Left ventricle myocardium superior (tissue), 1 donor: ENCODE data around the gene OGFRL1. TPM values are rescaled to one million over a fixed set of nuclear protein-coding genes. Genes with fewer than 3 reads are reported as not detected.
"Not testable (repeated sequence)": the region's sequence is repeated elsewhere in the genome, so short reads cannot be mapped to it uniquely, and the experiment has no call there.

Experiments
- ATAC-seq: fragments of 200-7000 bp; cut with Tn5 transposase; one replicate; pipeline ENCODE4 v1.9.1; 2020; ENCODE audit warnings: mild to moderate bottlenecking, moderate library complexity
- DNase-seq: peaks from one replicate; pipeline ENCODE4 v3.0.0-alpha.2; 2020
- intact Hi-C: fragments of 100-400 bp; cut with micrococcal nuclease; formaldehyde crosslinking; loops from one replicate; pipeline ENCODE4 v1.11.0; 2022
- long read RNA-seq: library from polyadenylated mRNA; unstranded; transcript quantifications from one replicate; pipeline ENCODE4 v2.0.0, GENCODE V29; 2021
- total RNA-seq: library from RNA; stranded (reverse); fragmentation: NEBNext Ultra II Directional; extraction: Animal tissue kit (Norgen Biotek cat#: 25700); gene quantifications from one replicate; pipeline ENCODE4 v1.2.1, GENCODE V29; 2021
- donor health status: DM: no; HTN: yes; CAD: no; lungs with severe emphysema.

OGFRL1 gene
- 10.0 TPM for total RNA-seq
- long read RNA-seq, full-length matches to known transcripts: 2 of 8 reads
- long read RNA-seq, partial matches to known transcripts: 0 of 8 reads
- long read RNA-seq, other reads (novel, unspliced or antisense): 6 of 8 reads

DNA sequence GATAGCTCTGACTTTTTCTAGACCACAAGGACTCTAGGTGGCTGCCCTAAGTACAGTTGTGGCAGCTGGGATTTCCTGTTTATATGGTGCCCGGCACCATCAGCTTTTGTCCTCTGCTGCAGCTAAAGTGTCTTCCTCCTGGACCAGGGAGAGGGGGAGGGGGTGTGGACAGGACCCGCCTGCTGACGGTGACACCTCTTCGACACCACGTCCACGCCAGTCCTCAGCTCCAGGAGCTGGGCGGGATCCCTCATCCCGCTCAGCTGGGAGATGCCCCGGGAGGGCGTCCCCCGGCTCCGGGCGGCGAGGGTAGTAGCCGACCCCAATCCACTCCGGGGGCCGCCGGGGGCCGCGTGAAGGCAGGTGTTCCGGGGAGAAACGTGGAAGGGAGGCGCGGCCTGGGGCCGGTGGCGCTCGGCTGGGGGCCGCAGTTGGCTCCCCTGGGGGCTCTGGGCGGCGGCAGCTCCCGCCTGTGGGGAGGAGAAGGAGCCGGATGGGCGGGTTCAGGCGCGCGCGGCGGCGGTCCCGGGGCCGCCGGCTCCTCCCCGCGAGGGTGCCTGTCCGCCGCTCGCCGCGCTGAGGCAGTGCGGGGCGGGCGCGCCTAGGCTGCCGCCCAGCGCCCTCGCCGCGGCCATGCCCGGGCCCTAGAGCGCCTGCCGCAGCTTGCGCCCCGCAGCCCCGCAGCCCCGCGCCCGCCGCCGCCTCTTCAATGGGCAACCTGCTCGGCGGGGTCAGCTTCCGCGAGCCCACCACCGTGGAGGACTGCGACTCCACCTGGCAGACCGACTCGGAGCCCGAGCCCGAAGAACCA, at the start of gene OGFRL1:
OGFRL1 (plus strand) TSS at position 584 of the 811 bp plus-strand sequence; CDS start at position 710, 126 bp downstream.
- DNase-seq (peak; percentile 90), ATAC-seq (peak; percentile 98)
- intact Hi-C loops: no loop called here

DNA sequence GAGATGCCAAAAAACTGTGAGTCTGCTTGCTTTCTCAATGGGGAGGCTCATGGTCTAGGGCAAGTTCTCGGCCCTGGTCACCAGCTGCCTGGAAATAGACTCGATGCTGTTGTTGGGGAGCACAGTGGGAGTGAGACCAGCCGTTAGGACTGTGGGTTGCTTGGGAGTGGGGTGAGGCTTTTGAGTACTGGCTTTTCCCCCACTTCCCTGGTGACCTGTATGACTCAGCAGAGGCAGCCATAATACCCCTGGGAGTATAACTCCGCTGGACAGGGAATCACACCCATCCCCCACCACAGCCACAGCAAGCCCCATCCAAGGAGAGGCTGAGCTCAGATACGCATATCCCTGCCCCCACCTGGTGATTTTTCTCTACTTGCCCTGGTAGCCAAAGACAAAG, 48.9 kb upstream of the OGFRL1 start:
- intact Hi-C loops: no loop called here
- no peak for ATAC-seq
- DNase-seq: no peak

DNA sequence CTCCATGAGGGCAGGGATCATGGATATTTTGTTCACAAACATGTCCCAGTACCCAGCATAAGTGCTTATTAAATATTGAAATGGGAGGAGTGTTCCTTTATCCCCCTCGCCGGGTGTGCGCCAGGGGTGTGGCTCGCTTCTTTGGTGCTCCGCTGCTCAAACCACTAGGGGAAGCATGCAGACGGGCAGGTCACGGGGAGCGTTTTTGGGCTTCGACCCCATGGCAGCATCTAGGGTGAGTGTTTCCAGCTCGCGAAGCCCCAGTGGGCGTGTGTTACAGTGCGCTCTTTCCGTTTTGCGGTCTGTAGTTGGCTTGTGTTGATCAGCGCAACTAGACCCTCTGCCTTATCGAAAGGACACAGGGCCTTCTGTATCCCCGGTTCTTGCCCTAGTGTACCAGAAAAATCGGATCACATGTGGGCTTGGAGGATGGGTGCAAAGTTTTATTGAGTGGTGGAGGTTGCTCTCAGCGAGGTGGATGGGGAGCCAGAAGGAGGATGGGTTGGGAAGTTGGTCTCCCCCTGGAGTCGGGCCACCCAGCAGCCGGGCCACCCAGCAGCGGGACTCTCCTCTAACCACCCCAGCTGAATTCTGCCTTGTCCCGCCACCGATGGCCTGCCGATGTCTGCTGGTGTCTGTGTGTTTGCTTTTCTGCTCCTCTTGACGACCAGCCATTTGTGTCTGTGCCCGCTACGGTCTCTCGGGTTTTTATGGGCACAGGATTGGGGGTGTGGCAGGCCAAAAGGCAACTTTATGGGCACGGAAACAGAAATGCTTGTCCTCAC, 43.2 kb upstream of the OGFRL1 start:
- DNase-seq (no peak), ATAC-seq (no peak)
- intact Hi-C loops: no loop called here

DNA sequence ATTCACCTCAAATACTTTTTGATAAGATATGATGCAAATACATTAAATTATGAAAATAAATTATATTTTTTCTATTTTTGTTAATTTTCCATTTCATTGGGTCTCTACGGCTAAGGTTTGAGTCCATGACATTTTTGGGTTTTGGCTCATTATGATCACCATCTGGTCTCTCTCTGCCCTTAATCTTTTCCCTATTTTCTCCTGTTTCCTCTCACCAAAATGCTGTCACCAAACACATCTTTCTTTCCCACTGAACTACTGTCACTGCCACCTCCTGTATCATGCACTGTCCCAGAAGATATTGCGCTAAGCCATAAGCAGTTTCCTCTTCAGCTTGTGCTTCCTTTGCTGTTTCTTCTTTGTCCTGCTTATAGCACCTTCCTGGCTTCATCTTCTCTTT, 42.0 kb upstream of the OGFRL1 start:
- ATAC-seq: no peak
- DNase-seq: no peak
- intact Hi-C loops: no loop called here

DNA sequence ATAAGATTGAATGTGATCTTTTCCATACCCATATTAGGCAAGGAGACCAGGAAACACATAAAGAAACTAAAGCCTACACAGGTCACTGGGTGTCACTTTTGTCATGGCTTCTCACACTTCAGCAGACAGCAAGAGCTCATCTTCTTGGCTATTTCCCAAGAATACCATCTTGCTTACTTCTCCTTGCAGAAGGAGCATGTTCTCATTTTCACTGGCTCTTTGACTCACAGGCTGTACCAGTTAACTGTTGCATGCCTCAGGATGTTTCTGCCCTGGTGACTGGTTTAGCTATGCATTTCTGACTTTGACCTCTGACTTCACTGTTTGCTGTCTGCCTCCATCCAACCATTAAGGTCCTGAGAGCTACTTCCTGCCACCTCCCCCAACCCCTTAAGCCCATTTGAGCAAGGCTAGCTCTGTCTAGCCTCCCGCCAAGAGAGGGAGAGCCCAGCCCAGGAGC, 40.3 kb upstream of the OGFRL1 start:
- intact Hi-C loops: no loop called here
- DNase-seq (no peak), ATAC-seq (peak; percentile 58)

DNA sequence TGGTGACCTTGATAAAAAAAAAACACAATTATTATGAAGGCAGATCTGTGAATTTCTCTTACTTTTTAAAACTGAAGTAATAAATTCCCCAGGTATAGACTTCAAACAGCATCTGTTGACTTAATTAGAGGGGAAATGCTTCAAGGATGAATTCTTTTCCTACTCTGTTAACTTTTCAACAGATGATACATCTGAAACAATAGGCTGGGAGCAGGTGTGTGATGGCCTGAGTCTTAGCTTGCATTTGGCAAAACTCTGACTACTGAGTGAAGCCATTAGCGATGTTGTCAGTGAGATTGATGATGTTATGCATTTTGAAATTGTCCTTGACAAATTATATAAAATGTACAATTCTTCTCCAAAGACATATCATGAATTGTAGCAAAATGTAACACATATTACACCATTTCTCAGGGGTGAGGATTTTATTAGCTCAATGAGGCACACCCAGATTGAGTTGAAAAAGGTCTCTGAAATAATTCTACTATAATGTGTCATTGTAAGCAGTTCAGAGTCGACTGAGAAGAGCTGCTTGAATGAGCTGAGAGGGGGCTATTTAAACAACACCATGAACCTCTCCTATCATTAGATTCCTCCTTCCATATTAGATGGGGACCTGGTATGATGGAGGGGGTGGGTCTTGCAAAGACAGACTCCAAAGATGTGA, 39.6 kb upstream of the OGFRL1 start:
- DNase-seq: no peak
- ATAC-seq: no peak
- intact Hi-C loops: no loop called here

DNA sequence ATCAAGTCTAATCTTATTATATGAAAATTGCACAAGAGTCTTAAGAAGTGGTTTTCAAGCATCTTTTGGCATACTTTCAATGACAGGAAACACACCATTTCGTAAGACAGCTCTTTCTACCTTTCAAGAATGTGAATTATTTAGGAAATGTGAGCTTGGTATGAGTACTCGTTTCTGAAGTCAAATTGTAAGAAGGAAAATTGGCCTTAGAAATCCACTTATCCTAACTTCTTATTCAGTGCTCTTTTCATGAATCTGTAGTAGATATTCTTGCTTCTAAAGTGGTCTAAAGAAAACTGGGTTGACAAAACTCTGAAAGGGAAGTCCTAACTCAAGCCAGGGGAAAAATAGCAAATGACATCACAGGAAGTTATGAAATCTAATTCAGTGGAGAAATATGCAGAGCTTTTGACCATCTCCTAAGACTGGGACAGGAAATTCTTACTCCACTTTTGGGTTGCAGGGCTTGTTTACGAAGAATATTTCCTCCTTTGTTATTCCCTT, 38.5 kb upstream of the OGFRL1 start:
- no peak for DNase-seq
- intact Hi-C loops: no loop called here

DNA sequence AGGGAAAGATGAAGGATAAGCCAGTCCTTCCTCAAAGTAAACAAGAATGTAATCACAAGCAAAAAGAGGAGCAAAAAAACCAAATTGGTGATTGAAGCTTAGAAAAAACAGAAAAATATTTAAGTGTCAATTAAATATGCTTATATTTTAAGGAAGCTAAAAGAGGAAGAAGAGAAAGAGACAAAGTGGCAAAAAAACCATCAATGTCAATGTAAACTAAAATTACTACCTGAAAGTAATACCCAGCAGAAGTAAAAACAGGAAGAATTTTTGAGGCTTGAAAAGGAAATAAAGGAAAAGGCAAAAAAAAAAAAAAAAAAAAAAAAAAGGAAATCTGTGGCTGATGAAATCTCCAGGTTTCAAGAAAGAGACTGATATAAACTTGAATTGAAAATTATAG, 36.2 kb upstream of the OGFRL1 start:
- intact Hi-C loops: no loop called here
- DNase-seq: no peak
- no peak for ATAC-seq

More for the DNA sequence above, 38.5 kb upstream of the OGFRL1 start:
- peak; percentile 90 for ATAC-seq

DNA sequence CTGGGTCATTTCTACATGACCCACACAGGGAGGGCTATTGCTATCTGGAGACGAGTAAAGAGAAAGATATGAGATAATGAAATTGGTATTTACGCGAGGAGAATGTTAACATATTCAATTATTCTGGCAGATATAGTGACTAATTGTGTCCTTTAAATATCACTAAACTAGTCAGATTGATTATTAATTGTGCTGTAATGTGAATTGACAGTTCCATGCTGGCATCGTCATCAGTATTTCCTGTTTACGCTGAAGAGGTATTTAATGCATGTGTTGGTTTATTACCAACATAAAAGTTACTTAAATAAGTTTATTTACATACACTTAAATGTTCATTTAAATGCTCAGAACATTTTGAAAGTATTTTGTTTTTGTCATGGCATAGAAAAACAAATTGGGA, 35.7 kb upstream of the OGFRL1 start:
- intact Hi-C loops: no loop called here
- DNase-seq (no peak), ATAC-seq (no peak)

DNA sequence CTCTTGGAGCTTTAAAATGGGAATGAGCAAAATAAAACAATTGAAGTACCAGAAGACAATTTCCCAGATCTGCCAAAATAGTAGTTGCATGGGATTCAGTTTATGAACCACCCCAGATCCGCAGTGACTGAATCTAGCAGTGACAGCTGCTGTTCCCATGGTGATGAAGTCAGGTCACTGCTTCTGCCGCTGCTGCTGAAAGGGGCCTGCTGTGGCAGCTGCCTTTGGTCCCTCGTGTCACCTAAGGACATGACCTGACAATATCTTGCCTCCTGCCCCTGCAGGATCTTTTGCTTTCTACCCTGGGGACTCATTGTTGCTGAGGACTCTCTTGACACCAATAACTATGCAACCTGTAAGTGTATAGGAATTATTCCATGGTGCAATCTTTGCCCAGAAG, 34.3 kb upstream of the OGFRL1 start:
- ATAC-seq (peak; percentile 46), DNase-seq (no peak)
- intact Hi-C loops: no loop called here

DNA sequence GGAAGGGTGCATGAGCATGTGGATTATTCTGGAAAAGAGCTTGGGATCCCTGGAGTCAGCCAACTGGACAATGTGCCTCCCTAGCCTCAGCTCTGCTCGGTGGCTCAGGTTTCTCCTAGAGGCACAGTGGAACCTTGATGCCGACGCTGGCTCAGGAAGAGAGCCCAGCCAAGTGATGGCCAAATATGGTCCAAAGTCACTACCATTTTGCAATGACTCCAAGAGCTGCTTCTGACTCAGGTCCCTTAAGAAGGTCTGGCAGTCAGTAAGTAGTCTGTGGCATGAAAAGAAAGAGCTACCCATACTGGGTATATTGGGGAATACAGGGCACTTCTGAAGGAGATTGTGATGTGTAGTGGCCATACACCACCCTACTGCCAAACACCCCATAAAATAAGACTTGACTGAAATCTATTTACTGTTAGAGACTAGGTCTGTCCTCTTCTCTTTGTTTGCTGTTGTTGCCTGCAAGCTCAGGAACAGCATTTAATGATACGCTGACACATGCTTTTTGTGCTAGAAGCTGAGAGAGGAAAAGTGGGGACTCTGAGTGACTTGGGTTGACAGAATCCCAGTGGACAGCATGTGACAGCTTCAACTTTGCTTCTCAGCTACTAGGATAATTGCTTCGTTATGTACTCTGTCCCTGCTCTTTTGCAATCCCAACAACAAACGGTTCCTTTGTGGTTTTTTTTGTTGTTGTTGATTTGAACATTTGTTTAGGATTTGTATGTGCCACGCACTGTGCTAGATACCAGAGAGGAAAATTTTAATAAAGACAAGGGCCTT, 30.3 kb upstream of the OGFRL1 start:
- ATAC-seq (peak; percentile 41), DNase-seq (no peak)
- intact Hi-C loops: no loop called here

DNA sequence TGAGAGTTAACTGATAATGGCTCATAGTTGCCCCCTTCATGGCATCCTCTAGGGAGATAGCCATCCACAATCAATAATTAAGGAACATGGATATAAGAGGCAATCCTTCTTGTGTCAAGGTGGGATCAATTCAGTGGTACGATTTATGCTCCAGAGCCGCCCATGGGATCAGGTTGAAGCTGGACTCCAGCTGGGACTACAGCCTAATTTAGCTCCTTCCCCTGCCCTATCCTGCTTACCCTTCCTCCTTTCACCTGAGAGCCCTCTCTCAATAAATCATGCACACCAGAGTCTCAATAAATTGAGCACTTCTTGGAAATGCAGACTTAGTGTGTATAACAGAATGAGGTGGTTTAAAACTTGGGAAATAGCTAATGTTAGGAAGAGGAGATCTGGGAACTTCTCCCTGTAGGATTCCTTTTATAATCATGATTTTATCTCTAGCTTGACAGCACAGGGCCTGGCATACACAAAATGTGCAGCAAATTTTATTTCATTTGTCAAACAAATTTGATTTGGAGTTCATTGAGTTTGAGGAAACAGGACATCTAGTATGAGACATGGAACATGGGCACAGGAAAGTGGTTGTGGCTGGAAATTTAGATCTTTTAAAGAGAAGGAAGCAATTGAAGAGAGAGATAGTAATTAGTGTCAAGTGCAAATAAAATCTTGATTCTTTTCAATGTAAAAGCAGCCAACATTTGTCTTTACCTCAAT, 28.6 kb upstream of the OGFRL1 start:
- ATAC-seq (no peak), DNase-seq (no peak)
- intact Hi-C loops: no loop called here

DNA sequence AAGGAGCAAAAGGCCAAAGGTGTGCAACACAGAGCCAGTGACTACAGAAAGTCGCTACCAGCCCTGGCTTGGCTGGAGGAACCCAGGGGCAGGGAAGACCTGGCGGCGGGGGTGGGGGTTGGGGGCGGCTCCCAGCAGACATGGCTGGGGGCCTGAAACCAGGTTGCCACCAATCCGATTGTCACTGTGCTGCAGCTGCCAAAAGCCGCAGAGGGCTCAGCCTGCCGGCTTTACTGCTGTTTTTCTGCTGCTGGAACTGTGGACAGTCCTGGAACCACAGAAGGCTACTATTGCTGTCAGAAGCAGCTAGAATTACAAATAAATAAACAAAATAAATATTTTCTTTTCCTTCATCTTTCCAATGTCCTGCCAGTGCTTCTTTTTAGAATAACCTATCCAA, 25.7 kb upstream of the OGFRL1 start:
- intact Hi-C loops: no loop called here
- DNase-seq (no peak), ATAC-seq (no peak)

DNA sequence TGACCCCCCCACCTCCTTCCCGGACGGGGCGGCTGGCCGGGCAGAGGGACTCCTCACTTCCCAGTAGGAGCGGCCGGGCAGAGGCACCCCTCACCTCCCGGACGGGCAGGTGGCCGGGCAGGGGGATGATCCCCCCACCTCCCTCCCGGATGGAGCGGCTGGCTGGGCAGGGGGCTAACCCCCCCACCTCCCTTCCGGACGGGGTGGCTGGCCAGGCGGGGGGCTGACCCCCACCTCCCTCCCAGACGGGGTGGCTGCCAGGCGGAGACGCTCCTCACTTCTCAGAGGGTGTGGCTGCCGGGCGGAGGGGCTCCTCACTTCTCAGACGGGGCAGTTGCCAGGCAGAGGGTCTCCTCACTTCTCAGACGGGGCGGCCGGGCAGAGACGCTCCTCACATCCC, 22.2 kb upstream of the OGFRL1 start:
- intact Hi-C loops, DNase-seq, ATAC-seq: not testable (repeated sequence)

DNA sequence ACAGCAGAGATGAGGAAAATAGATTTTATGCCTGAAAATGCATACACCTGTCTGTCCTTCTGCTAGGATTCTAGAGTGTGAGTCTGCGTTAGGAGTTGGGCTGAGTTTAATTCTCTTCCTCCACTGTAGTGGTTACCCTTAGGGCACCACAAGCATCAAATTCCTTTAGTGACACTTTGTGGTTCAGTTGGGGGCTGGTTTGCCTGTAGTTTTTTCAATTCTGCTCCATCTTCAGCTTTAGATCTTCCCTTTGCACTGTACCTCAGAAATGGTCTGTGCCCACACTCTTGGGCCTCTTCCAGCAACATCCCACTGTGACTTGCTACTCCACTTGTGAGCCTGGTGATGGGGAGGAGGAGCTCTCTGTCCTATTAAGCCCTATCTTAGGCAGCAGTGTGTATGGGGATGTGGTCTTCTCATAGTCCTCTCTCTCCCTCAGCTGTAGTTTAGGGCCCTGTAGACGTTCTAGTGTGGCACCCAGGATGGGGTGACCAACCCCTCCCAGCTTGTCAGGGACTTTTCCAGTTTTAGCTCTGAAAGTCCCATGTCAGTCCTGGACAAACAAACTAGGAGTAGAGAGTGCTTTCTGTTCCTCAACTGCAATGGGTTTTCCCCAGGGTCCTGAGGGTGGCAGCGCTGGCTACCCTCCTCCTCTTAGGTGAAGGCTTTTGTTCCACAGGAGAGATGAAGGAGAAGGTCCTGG, 19.7 kb upstream of the OGFRL1 start:
- no peak for ATAC-seq
- intact Hi-C loops: no loop called here
- DNase-seq: no peak

DNA sequence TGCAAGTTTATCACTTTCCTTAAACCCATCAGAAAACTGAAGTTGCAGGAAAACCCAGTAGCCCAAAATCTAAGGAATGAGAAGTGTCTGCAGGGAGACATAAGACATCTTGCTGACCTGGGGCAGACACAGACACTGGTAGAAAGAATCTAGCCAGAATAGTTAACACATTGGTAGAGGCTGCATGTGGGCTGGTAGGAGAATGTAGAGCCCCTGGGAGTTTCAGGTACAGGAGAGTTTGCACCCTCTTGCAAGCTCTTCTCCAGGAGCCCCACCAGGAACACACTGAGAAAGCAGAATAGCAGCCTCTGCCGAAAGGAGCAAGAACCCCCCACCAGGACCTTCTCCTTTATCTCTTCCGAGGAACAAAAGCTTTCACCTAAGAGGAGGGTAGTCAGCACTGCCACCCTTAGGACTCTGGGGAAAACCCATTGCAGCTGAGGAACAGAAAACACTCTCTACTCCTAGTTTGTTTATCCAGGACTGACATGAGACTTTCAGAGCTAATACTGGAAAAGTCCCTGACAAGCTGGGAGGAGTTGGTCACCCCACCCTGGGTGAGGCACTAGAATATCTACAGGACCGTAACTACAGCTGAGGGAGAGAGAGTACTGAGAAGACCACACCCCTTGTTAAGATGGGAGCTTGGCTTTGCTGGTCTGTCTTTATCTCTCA, 10.5 kb upstream of the OGFRL1 start:
- intact Hi-C loops: no loop called here

DNA sequence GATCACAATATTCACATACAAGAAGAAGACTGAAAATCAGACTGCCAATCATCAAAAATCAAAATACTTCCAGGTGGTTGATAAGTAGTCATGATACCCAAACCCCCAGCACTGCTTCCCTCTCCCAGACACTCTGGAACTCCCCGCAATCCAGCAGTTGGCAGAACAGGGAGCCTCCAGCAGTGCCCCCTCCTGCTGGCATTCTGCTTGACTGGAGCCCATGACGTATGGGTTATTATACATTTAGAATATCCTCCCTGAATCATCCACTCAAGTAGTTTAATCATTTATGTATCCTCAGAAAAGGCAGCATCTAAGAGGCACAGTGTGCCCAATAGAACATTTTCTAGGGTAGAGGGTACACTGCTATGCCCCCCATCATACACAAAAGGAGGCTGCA, 9.3 kb upstream of the OGFRL1 start:
- intact Hi-C loops: no loop called here
- ATAC-seq (no peak), DNase-seq (no peak)

More for the DNA sequence above, 10.5 kb upstream of the OGFRL1 start:
- DNase-seq (no peak), ATAC-seq (no peak)
